ENCODE results near the gene EPN2. TPM values are rescaled to one million over a fixed set of nuclear protein-coding genes. Genes with fewer than 3 reads are reported as not detected.

Gene EPN2
- total RNA-seq, 6 donors from 2014 or later: 26.3 to 64.5 (median 47.9) TPM

- WGBS, 2 donors: 81 to 89% methylated on average over 8 to 13 of the region's 14 CpGs
- no peak overlapping the region for H3K27ac ChIP-seq
- peaks cover 17 to 29% (median 21%) of the 10 kb centered on the region in 4 donors for H3K4me1 ChIP-seq
- no peaks in the 10 kb centered on the region for H3K9me3 ChIP-seq
- H3K4me3 ChIP-seq: no peak overlapping the region
- TF ChIP-seq EP300 (IDR thresholded peaks at IDR 0.05) (no peak), POLR2AphosphoS5 (IDR thresholded peaks at IDR 0.05) (no peak), POLR2A (IDR thresholded peaks at IDR 0.05) (no peak), CTCF (IDR thresholded peaks at IDR 0.05) (no peak)
- no peaks in the 10 kb centered on the region for H3K27me3 ChIP-seq
- ATAC-seq (ENCODE audit: low FRiP score in 2 of 2) (no peak), DNase-seq (peak in 1 of 2 donors; percentile 51)
- no peaks in the 10 kb centered on the region for H3K36me3 ChIP-seq
Observed at GRCh38 chr17:19364699-19365498, 127.7 kb downstream of the EPN2 start.

GRCh38 chr17:19365499-19365817, 128.3 kb downstream of the EPN2 start:
- peaks cover 22 to 34% (median 27%) of the 10 kb centered on the region in 4 donors for H3K4me1 ChIP-seq
- no peak for DNase-seq
- H3K9me3 ChIP-seq: no peaks in the 10 kb centered on the region
- H3K4me3 ChIP-seq: no peak overlapping the region
- no peak overlapping the region for H3K27ac ChIP-seq
- H3K27me3 ChIP-seq: no peaks in the 10 kb centered on the region
- TF ChIP-seq EP300 (IDR thresholded peaks at IDR 0.05) (no peak), POLR2A (IDR thresholded peaks at IDR 0.05) (no peak), POLR2AphosphoS5 (IDR thresholded peaks at IDR 0.05) (no peak), CTCF (IDR thresholded peaks at IDR 0.05) (no peak)
- ATAC-seq (ENCODE audit: low FRiP score in 2 of 2): no peak
- 93 to 96% methylated on average over 4 of the region's 4 CpGs for WGBS, 2 donors
- H3K36me3 ChIP-seq: no peaks in the 10 kb centered on the region

- TF ChIP-seq EP300 (IDR thresholded peaks at IDR 0.05): no peak
- TF ChIP-seq POLR2A (IDR thresholded peaks at IDR 0.05): no peak
- no peak for TF ChIP-seq POLR2AphosphoS5 (IDR thresholded peaks at IDR 0.05)
- no peak for TF ChIP-seq CTCF (IDR thresholded peaks at IDR 0.05)
- no peak overlapping the region for H3K4me3 ChIP-seq
- H3K27me3 ChIP-seq: no peaks in the 10 kb centered on the region
- WGBS, 2 donors: 90 to 91% methylated on average over 9 of the region's 9 CpGs
- no peak for DNase-seq
- peaks cover 28 to 40% (median 32%) of the 10 kb centered on the region in 4 donors for H3K4me1 ChIP-seq
- no peaks in the 10 kb centered on the region for H3K9me3 ChIP-seq
- H3K36me3 ChIP-seq: no peaks in the 10 kb centered on the region
- no peak overlapping the region for H3K27ac ChIP-seq
- no peak for ATAC-seq (ENCODE audit: low FRiP score in 2 of 2)
Observed at GRCh38 chr17:19365833-19366636, 128.9 kb downstream of the EPN2 start.

- 90 to 91% methylated on average over 5 of the region's 5 CpGs for WGBS, 2 donors
- H3K9me3 ChIP-seq: no peaks in the 10 kb centered on the region
- DNase-seq: no peak
- ATAC-seq (ENCODE audit: low FRiP score in 2 of 2): no peak
- no peak overlapping the region for H3K4me3 ChIP-seq
- peaks cover 33 to 45% (median 36%) of the 10 kb centered on the region in 4 donors for H3K4me1 ChIP-seq
- TF ChIP-seq POLR2AphosphoS5 (IDR thresholded peaks at IDR 0.05): no peak
- no peak for TF ChIP-seq EP300 (IDR thresholded peaks at IDR 0.05)
- no peak for TF ChIP-seq POLR2A (IDR thresholded peaks at IDR 0.05)
- no peak for TF ChIP-seq CTCF (IDR thresholded peaks at IDR 0.05)
- no peak overlapping the region for H3K27ac ChIP-seq
- H3K27me3 ChIP-seq: no peaks in the 10 kb centered on the region
- H3K36me3 ChIP-seq: no peaks in the 10 kb centered on the region
Observed at GRCh38 chr17:19366637-19366972, 129.4 kb downstream of the EPN2 start.
